K562 (cell line): Measurements from ENCODE around the gene MCU. TPM values are rescaled to one million over a fixed set of nuclear protein-coding genes. Genes with fewer than 3 reads are reported as not detected.

ENCODE experiments used
- DIDO1 ChIP-seq: fragments of 450-650 bp; IDR thresholded peaks from 2 replicates; pipeline ENCODE4 v1.6.1; 2016; ENCODE audit warnings: low read depth, missing biosample characterization, missing genetic modification characterization
- HSF4 ChIP-seq: fragments of 250-450 bp; sonication (Bioruptor Pico); IDR thresholded peaks from 2 replicates; pipeline ENCODE4 v2.1.2; 2022; ENCODE audit warnings: mild to moderate bottlenecking, moderate library complexity, borderline replicate concordance
- SNIP1 ChIP-seq: fragments of 450-650 bp; IDR thresholded peaks from 2 replicates; pipeline ENCODE4 v1.7.1; 2017; ENCODE audit warnings: low read depth, mild to moderate bottlenecking
- ZFP36 ChIP-seq: fragments of 150-350 bp; IDR thresholded peaks from 2 replicates; pipeline ENCODE4 v1.6.1; 2018; ENCODE audit warnings: low read length, low read depth; ENCODE audit not compliant: partially characterized antibody
- polyA plus RNA-seq, 8 experiments: library from polyadenylated mRNA; depleted of rRNA in 4 of 8; stranded (reverse) in 5 of 8; unstranded in 3 of 8; fragments of >200 nt; fragmentation: Nextera tagmentation in 2 of 8; fragmentation: Illumina TruSeq in 1 of 8; extraction: Ambion mirVana in 2 of 8; extraction: Trizol in 1 of 8; gene quantifications; 2 replicates each; pipeline versions ENCODE4 v1.2.1 to v1.2.3, GENCODE V29; 2011 to 2014; ENCODE audit warnings: inconsistent platforms in 1 of 8, missing spikeins in 1 of 8
- total RNA-seq, 7 experiments: library from RNA; depleted of rRNA in 6 of 7; stranded (reverse); fragments of >200 nt in 6 of 7; fragmentation: Illumina TruSeq in 2 of 7; extraction: Trizol in 2 of 7; gene quantifications; 2 replicates each; pipeline versions ENCODE4 v1.2.1 to v1.2.3, GENCODE V29; 2011 to 2021; ENCODE audit warnings: low replicate concordance in 1 of 7
- TF ChIP-seq, protein P1 (sequence below): fragments of 250-450 bp; sonication (Bioruptor Pico); IDR thresholded peaks from 2 replicates; pipeline ENCODE4 v1.8.0; 2022; ENCODE audit warnings: moderate library complexity, mild to moderate bottlenecking, inconsistent platforms
- TF ChIP-seq, protein P2 (sequence below), 2 experiments: fragments of 150-350 bp in 1 of 2; IDR thresholded peaks; 2 replicates each; pipeline ENCODE4 v1.6.1; 2012 to 2016; ENCODE audit warnings: low read depth in 2 of 2, low read length in 2 of 2, mild to moderate bottlenecking in 1 of 2, moderate library complexity in 1 of 2
- TF ChIP-seq, protein P3 (sequence below): sonication (generic); formaldehyde crosslinking; IDR thresholded peaks from 2 replicates; pipeline ENCODE4 v1.8.0; 2022; ENCODE audit warnings: mild to moderate bottlenecking, missing genetic modification reagents

Gene MCU
- total and polyA plus RNA-seq, 9 of the 15 experiments (the other 6 are each of a cell fraction or from before 2014, with no cell fraction given), result 8.2 to 88.8 (median 21.3) TPM

DNA sequence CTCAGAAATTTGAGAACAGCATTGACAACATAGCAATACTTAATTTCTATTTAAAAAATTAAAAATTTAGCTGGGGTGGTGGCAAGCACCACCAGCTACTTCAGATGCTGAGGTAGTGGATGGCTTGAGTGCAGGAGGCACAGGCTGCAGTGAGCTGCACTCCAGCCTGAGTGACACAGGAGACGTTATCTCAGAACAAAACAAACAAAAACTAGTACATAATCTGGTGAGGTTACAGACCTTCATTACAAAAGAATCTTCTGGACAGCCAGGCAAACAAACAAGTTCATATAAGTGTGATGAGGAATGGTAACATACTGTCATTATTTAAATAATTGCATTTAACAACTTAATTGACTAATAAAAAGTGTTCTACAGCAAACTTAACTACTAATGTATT is 124.6 kb downstream of the MCU start (continued):
- TF ChIP-seq, protein P1, sequence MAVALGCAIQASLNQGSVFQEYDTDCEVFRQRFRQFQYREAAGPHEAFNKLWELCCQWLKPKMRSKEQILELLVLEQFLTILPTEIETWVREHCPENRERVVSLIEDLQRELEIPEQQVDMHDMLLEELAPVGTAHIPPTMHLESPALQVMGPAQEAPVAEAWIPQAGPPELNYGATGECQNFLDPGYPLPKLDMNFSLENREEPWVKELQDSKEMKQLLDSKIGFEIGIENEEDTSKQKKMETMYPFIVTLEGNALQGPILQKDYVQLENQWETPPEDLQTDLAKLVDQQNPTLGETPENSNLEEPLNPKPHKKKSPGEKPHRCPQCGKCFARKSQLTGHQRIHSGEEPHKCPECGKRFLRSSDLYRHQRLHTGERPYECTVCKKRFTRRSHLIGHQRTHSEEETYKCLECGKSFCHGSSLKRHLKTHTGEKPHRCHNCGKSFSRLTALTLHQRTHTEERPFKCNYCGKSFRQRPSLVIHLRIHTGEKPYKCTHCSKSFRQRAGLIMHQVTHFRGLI (CRISPR knock-in tag), result no peak
- TF ChIP-seq SNIP1, result no peak
- TF ChIP-seq DIDO1, result no peak
- no peak for TF ChIP-seq HSF4
- no peak for TF ChIP-seq ZFP36
- TF ChIP-seq, protein P2, sequence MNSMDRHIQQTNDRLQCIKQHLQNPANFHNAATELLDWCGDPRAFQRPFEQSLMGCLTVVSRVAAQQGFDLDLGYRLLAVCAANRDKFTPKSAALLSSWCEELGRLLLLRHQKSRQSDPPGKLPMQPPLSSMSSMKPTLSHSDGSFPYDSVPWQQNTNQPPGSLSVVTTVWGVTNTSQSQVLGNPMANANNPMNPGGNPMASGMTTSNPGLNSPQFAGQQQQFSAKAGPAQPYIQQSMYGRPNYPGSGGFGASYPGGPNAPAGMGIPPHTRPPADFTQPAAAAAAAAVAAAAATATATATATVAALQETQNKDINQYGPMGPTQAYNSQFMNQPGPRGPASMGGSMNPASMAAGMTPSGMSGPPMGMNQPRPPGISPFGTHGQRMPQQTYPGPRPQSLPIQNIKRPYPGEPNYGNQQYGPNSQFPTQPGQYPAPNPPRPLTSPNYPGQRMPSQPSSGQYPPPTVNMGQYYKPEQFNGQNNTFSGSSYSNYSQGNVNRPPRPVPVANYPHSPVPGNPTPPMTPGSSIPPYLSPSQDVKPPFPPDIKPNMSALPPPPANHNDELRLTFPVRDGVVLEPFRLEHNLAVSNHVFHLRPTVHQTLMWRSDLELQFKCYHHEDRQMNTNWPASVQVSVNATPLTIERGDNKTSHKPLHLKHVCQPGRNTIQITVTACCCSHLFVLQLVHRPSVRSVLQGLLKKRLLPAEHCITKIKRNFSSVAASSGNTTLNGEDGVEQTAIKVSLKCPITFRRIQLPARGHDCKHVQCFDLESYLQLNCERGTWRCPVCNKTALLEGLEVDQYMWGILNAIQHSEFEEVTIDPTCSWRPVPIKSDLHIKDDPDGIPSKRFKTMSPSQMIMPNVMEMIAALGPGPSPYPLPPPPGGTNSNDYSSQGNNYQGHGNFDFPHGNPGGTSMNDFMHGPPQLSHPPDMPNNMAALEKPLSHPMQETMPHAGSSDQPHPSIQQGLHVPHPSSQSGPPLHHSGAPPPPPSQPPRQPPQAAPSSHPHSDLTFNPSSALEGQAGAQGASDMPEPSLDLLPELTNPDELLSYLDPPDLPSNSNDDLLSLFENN (IDR thresholded peaks at IDR 0.05; ENCODE audit: low read depth in 2 of 2, low read length in 2 of 2), result no peak
- TF ChIP-seq, protein P3, sequence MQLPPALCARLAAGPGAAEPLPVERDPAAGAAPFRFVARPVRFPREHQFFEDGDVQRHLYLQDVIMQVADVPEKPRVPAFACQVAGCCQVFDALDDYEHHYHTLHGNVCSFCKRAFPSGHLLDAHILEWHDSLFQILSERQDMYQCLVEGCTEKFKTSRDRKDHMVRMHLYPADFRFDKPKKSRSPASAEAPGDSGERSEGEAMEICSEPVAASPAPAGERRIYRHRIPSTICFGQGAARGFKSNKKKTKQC (CRISPR knock-in tag), result no peak
